ENCODE results near the gene DNPEP. TPM values are rescaled to one million over a fixed set of nuclear protein-coding genes. Genes with fewer than 3 reads are reported as not detected.

The DNPEP gene
- total RNA-seq, 3 donors from 2014 or later (not counting 1 experiment from before 2014, with no cell fraction given), result 97.8 to 112 (median 103) TPM

GRCh38 chr2:219428469-219428868, 40.8 kb upstream of the DNPEP start:
- ATAC-seq (no peak), DNase-seq (no peak)
- Histone ChIP-seq H3K27me3 (ENCODE audit: control insufficient read depth, insufficient read depth, low read length) (peaks cover 2% of the 10 kb centered on the region), H3K4me1 (ENCODE audit: control insufficient read depth, insufficient read depth, low read length) (no peaks in the 10 kb centered on the region), H3K4me3 (ENCODE audit: low read length) (no peak overlapping the region), H3K27ac (ENCODE audit: low read length) (no peak overlapping the region), H3K36me3 (ENCODE audit: control insufficient read depth, insufficient read depth, low read length) (no peaks in the 10 kb centered on the region), H3K9me3 (ENCODE audit: control insufficient read depth, insufficient read depth, low read length) (no peaks in the 10 kb centered on the region)
- H3K4me3 Mint-ChIP-seq, result no peak overlapping the region
- peaks cover 9 to 18% of the 10 kb centered on the region in 2 donors for H3K27me3 Mint-ChIP-seq (ENCODE audit: low read depth in 2 of 2)
- no peak for TF ChIP-seq CTCF (IDR thresholded peaks at IDR 0.05)
- intact Hi-C loops (cut with micrococcal nuclease), result no loop called here
- no peaks in the 10 kb centered on the region for H3K9me3 Mint-ChIP-seq
- H3K4me1 Mint-ChIP-seq, result no peaks in the 10 kb centered on the region
- no peak overlapping the region for H3K27ac Mint-ChIP-seq
- H3K36me3 Mint-ChIP-seq, result no peaks in the 10 kb centered on the region

GRCh38 chr2:219426534-219427136, 38.9 kb upstream of the DNPEP start:
- no peak overlapping the region for H3K4me3 ChIP-seq (ENCODE audit: low read length)
- Mint-ChIP-seq H3K36me3 (no peaks in the 10 kb centered on the region), H3K4me1 (no peaks in the 10 kb centered on the region), H3K4me3 (no peak overlapping the region), H3K27me3 (ENCODE audit: low read depth in 2 of 2) (peaks cover 13 to 18% of the 10 kb centered on the region in 2 donors), H3K27ac (no peak overlapping the region), H3K9me3 (no peaks in the 10 kb centered on the region)
- H3K27ac ChIP-seq (ENCODE audit: low read length), result no peak overlapping the region
- H3K9me3 ChIP-seq (ENCODE audit: control insufficient read depth, insufficient read depth, low read length), result no peaks in the 10 kb centered on the region
- intact Hi-C loops (cut with micrococcal nuclease), result no loop called here
- H3K36me3 ChIP-seq (ENCODE audit: control insufficient read depth, insufficient read depth, low read length), result no peaks in the 10 kb centered on the region
- DNase-seq (no peak), ATAC-seq (no peak)
- 85% methylated on average over 7 of the region's 7 CpGs for WGBS (ENCODE audit: insufficient coverage)
- no peak for TF ChIP-seq CTCF (IDR thresholded peaks at IDR 0.05)
- no peaks in the 10 kb centered on the region for H3K4me1 ChIP-seq (ENCODE audit: control insufficient read depth, insufficient read depth, low read length)
- H3K27me3 ChIP-seq (ENCODE audit: control insufficient read depth, insufficient read depth, low read length), result peaks cover 2% of the 10 kb centered on the region

GRCh38 chr2:219426068-219426443, 38.3 kb upstream of the DNPEP start:
- no peak for TF ChIP-seq CTCF (IDR thresholded peaks at IDR 0.05)
- Histone ChIP-seq H3K4me1 (ENCODE audit: control insufficient read depth, insufficient read depth, low read length) (no peaks in the 10 kb centered on the region), H3K36me3 (ENCODE audit: control insufficient read depth, insufficient read depth, low read length) (no peaks in the 10 kb centered on the region), H3K9me3 (ENCODE audit: control insufficient read depth, insufficient read depth, low read length) (no peaks in the 10 kb centered on the region), H3K4me3 (ENCODE audit: low read length) (no peak overlapping the region), H3K27ac (ENCODE audit: low read length) (no peak overlapping the region), H3K27me3 (ENCODE audit: control insufficient read depth, insufficient read depth, low read length) (peaks cover 2% of the 10 kb centered on the region)
- Mint-ChIP-seq H3K9me3 (no peaks in the 10 kb centered on the region), H3K4me3 (no peak overlapping the region), H3K27ac (no peak overlapping the region), H3K36me3 (no peaks in the 10 kb centered on the region), H3K4me1 (no peaks in the 10 kb centered on the region), H3K27me3 (ENCODE audit: low read depth in 2 of 2) (peaks cover 13 to 21% of the 10 kb centered on the region in 2 donors)
- ATAC-seq (no peak), DNase-seq (no peak)
- intact Hi-C loops (cut with micrococcal nuclease), result no loop called here
- 84% methylated on average over 7 of the region's 7 CpGs for whole genome bisulfite sequencing (ENCODE audit: insufficient coverage)

Measured in natural killer cell (primary cell).